Stimulated activated CD4-positive, alpha-beta T cell treated with anti-CD3 and anti-CD28 coated beads, Interleukin-4, amount 100 ng/mL, for 24 hours (primary cell): Measurements from ENCODE around the gene SORBS1.

Source experiments
- DNase-seq: peaks from one replicate; pipeline ENCODE4 v3.0.0-alpha.2; 2020

Gene SORBS1

GRCh38 chr10:95333997-95334804 lies 227.0 kb downstream of the SORBS1 start:
- DNase-seq = no peak

GRCh38 chr10:95332666-95333249 lies 228.4 kb downstream of the SORBS1 start:
- no peak for DNase-seq

- DNase-seq = no peak
Measured at GRCh38 chr10:95331596-95332130, 229.5 kb downstream of the SORBS1 start.

- DNase-seq = no peak
Measured at GRCh38 chr10:95330966-95331453, 230.2 kb downstream of the SORBS1 start.

- DNase-seq = no peak
Measured at GRCh38 chr10:95329296-95329695, 231.9 kb downstream of the SORBS1 start.

- DNase-seq = no peak
Measured at GRCh38 chr10:95328013-95328412, 233.2 kb downstream of the SORBS1 start.

GRCh38 chr10:95327367-95327766 lies 233.8 kb downstream of the SORBS1 start:
- DNase-seq = no peak

- DNase-seq = no peak
Measured at GRCh38 chr10:95326396-95326795, 234.8 kb downstream of the SORBS1 start.

GRCh38 chr10:95325863-95326262 lies 235.3 kb downstream of the SORBS1 start:
- no peak for DNase-seq

GRCh38 chr10:95324436-95325268 lies 236.5 kb downstream of the SORBS1 start:
- no peak for DNase-seq

- DNase-seq = no peak
Measured at GRCh38 chr10:95321554-95322301, 239.4 kb downstream of the SORBS1 start.

GRCh38 chr10:95319239-95319638 lies 241.9 kb downstream of the SORBS1 start:
- no peak for DNase-seq

- no peak for DNase-seq
Measured at GRCh38 chr10:95315509-95315908, 245.7 kb downstream of the SORBS1 start.

GRCh38 chr10:95314192-95314918 lies 246.8 kb downstream of the SORBS1 start:
- DNase-seq = no peak

- no peak for DNase-seq
Measured at GRCh38 chr10:95312986-95313495, 248.1 kb downstream of the SORBS1 start.

- no peak for DNase-seq
Measured at GRCh38 chr10:95312257-95312656, 248.9 kb downstream of the SORBS1 start.

- no peak for DNase-seq
Measured at GRCh38 chr10:95309958-95310357, 251.2 kb downstream of the SORBS1 start.

- no peak for DNase-seq
Measured at GRCh38 chr10:95308389-95309302, 252.5 kb downstream of the SORBS1 start.

- DNase-seq = no peak
Measured at GRCh38 chr10:95306851-95307250, 254.3 kb downstream of the SORBS1 start.

GRCh38 chr10:95306318-95306650 lies 254.9 kb downstream of the SORBS1 start:
- no peak for DNase-seq
